A549 treated with Mapracorat at 1 μM for 4 hours (cell line): ENCODE data around the gene TMEM203. TPM values are rescaled to one million over a fixed set of nuclear protein-coding genes. Genes with fewer than 3 reads are reported as not detected.

Source experiments
- total RNA-seq: library from RNA; stranded (reverse); fragments of 200-300 nt; extraction: Qiagen RNA extraction; gene quantifications from 5 replicates; pipeline ENCODE4 v1.2.3, GENCODE V29; 2022

The TMEM203 gene, protein sequence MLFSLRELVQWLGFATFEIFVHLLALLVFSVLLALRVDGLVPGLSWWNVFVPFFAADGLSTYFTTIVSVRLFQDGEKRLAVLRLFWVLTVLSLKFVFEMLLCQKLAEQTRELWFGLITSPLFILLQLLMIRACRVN
- total RNA-seq = 33.8 to 47.5 TPM (median 45.4 TPM) in 5 replicates

DNA sequence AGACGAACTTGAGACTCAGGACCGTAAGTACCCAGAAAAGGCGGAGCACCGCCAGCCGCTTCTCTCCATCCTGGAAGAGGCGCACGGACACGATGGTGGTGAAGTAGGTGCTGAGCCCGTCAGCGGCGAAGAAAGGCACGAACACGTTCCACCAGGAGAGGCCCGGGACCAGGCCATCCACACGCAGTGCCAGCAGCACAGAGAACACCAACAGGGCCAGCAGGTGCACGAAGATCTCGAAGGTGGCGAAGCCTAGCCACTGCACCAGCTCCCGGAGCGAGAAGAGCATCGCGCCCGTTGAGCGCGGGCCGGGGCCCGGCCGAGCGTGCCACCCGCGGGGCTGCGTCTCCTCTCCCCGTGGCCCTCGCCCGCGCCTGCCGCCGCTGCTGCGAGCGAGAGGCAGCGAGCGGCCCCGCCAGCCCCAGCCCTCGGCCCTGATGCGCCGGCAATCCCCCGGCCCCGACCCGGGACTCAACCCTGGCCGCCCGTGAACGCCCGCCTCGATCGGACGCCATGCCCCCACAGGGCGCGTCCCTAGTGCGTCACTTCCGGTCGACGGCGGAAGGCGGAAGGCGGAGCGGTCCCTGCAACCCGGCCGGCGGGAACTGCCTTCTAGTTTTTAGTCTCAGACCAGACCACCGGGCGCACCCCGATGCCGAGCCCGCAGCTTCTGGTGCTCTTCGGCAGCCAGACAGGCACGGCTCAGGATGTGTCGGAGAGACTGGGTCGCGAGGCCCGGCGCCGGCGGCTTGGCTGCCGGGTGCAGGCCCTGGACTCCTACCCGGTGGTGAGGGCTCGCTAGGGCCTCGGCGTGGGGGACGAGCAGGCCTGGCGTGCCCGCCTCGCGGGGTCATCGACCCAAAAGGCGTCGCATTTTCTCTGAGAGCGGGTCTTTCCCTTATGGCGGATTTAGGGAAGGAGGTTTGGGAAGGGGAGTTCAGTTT, at the start of gene TMEM203, which contains the start of gene NDOR1:
Gene TMEM203 (minus strand): TSS at position 523 of the 944 bp plus-strand sequence. CDS start 234 bp downstream, at position 289.
Gene NDOR1 (plus strand): TSS at position 575 of the 944 bp plus-strand sequence. CDS start 78 bp downstream, at position 653.

DNA sequence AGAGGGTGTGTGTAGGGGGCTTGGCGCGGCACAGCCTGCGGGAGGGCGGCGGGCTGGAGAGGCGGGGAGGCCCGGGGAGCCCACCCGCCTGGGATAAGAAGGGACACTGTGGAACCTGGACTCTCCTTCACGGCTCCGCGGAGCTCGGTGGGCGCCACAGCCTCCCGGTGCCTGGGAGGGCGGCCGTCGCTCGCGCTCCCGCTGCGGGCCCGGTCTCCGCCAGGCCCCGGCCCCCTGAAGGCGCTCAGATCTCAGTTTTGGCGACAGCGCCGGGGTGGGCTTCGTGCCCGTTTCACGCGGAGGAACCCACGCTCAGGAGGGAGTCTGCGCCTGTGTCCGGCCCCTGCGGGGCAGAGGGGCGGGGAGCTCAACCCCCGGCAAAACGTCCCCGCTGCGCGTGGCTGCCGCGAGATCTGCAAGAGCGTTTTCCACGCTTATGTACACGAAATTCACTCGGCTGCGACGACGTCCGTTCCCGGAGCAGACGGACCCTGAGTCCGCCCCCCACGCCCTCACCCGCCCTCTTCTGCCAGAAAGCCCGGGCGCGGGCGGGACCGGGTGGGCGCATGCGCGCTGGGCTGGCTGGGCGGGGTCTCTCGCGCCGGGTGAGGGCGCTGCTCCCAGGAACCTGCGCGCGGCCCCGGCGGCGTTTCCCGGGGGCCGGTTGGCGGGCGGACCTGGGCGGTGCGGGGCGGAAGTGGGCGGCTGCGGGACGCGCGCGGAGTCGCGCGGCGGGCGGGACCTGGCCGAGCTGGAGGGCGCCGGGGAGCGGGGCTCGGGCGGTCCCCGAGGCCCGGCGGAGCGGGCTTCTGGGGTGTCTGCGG, 49.4 kb upstream of the TMEM203 start, which contains the start of gene NELFB:
Gene NELFB (plus strand): TSS at position 704 of the 824 bp plus-strand sequence.

DNA sequence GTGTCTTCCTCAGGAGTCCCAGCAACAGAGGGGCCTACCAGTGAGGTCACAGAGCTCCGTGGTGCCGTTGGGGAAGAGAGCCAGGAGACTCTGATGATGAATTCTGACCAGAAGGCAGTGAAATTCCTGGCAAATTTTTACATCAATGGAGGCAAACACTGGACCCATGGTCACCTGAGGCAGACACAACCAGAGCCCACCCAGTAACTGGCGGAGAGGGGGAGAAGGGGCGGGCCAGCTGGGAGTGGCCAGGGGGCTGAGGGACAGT, 45.7 kb upstream of the TMEM203 start, which contains the start of gene STPG3:
Gene STPG3 (plus strand): TSS at position 93 of the 268 bp plus-strand sequence. CDS start 1 bp downstream, at position 94.

DNA sequence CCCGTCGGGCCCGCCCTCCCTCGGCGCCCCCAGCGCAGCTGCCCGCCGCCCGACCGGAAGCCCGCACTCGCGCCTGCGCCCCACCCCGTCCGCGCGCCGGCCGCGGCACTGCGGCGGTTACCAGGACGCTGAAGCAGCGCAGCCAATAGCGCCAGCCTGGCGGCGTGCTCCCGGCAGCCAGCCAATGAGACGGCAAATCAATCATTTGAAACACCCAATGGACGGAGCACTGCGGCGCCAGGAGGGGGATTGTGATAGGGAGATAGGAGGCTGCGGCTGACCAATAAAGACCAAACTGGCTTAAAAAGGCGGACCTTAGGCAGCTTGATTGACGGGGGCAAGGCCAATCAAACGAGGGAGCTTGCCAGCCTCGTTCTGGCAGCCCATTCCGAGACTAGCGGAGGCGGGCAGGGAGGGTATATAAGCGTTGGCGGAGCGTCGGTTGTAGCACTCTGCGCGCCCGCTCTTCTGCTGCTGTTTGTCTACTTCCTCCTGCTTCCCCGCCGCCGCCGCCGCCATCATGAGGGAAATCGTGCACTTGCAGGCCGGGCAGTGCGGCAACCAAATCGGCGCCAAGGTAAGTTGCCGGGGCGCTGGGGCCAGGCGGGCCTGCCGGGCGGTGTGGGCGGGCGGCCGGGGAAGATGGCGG, 35.5 kb upstream of the TMEM203 start, which contains the start of gene TUBB4B:
Gene TUBB4B (plus strand): TSS at position 447 of the 649 bp plus-strand sequence. CDS start 74 bp downstream, at position 521.

DNA sequence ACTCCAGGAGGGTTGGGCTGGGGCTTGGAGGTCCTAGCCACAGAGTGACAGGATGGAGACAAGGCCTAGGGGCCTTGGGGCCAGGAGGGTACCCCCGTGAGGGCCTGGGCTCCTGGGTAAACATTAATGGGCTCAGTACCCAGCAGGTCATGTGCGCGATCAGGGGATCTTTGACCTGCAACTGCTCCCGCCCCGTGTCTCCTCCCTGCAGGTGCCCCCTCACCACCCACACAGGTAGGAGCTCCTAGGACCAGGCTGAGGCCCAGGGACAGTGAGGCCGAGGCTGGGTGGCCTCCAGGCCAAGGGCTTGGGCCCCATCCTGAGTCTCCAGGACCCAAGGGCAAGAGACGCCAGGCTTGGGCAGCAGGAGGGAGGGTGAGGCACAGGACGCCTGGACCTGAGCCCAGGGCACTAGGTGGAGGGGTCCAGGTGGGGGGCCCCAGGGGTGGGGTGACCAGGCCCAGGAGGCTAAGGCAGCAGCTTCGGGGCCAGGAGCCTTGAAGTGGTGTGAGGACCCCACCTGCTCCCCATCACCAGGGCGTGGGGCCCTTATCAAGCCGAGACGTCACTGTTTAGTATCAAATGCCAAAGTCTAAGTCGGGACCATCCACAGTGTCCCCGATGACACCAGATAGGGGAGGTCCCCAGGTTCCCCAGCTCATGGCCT, 25.4 kb upstream of the TMEM203 start, which contains the start of gene SLC34A3:
Gene SLC34A3 (plus strand): TSS at position 197 of the 667 bp plus-strand sequence. CDS start 802 bp downstream, outside the sequence.

DNA sequence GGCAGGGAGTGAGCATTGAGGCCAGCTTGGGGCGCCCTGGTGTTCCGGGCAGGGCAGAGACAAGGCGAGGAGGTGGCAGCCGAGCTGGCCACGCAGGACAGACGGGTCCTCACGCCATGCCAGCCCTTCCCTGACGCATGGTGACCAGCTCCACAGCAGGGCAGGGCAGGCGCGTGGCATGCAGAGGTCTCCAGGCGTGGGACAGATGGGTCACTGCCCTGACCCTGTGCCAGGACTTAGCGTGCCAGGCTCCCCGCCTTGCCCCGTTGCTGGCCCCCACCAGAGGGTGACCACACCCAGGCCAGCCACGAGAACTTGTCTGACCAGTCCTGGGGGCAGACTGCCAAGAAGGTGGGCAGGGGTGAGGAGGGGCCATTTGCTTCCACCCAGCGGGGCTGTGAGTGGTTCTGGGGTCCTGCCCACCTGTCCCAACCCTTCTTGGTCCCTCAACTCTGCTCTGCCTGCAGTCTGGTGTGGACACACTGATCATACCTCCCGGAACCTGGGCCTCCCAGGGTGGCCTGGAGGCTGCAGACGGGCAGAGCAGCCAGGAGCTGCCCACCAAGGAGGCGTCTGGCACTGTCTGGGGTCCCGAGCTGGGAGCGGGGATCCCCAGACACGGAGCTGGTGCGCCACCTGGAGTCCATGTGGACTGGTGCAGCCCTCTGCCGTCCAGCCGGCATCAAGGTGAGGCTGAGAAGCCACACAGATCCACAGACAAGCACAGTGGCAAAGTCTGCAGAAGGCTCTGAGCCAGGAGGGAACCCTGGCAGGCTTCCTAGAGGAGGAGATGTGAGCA, 21.8 kb upstream of the TMEM203 start, which contains the start of gene RNF224:
Gene RNF224 (plus strand): TSS at position 449 of the 799 bp plus-strand sequence. CDS start 834 bp downstream, outside the sequence.

DNA sequence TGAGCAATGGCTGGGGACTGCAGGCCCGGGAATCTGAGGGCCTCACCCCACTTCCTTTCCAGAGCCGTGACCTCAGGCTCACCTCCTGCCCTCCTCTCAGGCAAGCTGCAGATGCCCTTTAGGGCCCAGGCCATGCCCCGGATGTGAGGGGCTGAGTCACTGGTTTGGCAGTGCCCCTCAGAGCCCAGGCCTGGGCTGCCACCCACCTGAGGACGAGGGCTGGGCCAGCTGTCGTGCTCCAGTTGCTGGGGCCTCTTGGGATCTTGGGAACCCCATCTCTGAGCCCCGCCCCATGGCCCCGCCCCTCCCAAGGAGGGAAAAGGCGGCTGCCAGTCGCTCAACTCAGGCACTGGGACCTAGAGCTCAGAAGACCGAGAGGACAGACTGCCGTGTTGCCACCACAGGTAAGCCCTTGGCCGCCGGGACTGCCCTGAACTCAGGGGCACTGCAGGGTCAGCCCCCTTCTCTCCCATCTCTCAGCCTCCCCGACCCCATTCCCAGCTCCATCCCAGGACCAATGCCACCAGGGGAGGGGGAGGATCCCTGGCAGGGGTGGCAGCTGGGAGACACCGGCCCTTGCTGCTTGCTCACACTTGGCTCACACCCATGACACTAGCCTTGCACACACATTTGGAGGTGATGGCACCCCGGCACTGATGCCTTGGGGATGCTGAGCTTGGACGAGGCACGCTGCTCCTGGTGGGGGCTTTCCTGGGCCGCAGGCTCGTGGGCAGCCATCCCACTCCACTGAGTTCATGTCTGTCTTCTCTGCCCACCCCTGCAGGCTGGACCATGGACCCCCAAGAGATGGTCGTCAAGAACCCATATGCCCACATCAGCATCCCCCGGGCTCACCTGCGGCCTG, 19.6 kb upstream of the TMEM203 start, which contains the start of gene CYSRT1:
Gene CYSRT1 (plus strand): TSS at position 345 of the 865 bp plus-strand sequence. CDS start 448 bp downstream, at position 793.

DNA sequence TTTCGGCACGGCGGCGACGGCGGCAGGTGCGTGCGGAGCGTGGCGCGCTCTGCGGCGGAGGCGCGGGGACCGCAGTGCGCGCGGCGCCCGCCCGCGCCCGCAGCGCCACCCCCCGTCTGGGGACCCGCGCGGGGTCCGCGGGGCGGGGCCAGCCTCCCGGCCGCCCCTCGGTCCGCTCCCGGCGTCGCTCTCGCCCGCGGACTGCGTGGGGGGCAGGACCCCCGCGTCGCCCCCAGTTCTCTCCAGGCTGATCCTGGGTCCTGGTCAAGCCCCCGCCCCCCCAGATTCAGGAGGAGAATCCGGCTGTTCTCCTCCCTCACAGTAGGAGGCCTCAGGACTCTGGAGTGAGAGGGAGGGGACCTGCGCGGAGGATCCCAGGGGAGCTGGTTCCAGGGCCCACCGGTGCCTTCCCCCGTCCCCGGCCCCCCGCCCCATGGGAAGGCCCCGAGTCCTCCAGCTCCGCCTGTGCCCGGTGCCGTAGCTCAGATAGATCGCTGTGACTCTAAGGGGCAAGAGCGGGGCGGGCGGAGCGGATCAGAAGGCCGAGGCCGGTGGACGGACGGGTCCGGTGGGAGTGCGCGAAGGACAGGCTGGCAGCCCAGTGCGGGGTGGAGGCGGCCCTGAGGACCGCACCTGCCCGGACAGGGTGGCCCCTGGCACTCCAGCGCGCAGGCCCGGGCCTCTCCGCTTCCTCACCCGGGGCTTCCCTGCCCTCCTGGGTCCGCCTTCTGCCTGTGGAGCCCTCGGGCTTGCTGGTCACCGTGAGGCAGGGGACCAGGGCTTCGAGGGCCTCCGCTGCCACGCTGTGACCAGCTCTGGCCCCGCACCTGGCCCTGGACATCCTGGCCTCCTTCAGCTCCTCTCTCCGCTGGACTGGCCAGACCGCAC, 17.0 kb upstream of the TMEM203 start, which contains the start of gene RNF208:
Gene RNF208 (minus strand): TSS at position 51 of the 888 bp plus-strand sequence. CDS start 1,028 bp downstream, outside the sequence.

DNA sequence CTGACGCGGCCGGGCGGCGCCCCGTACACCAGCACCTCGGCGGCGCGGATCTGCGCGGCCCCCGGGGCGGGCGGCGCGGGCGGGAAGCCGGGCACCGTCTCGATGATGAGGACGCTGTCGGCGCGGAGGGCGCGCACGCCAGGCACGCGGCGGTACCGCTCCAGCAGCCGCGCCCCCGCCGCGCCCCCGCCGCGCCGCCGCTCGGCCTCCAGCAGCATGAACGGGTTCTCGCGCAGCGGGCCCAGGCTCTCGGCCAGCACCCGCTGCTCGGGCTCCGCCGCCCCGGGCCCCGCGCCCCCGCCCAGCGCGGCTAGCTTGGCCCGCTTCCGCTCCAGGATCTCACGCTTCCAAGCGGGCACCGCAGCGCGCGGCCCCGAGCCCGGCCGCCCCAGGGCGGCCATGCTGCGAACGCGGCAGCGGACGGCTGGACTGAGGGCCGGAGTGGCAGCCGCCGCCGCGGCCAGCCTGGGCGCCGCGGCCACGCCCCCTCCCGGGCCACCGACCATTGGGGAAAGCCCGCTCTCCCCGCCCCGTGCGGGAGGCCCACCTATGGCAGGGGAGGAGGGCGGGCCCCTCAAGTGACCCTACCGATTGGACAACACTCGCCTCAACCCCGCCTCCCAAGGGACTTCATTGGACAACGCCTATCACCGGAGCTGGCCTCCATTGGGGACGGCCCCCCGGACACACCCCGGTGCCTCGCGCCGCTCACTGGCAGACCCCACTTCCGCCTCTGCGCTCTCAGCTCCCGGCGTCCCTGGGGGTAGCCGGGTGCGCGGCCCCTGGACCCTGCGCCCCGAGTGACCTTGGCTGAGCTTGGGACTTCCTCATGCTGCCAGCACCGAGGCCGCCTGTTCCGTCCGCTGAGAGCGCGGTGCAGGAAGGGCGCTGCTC, 4.9 kb downstream of the TMEM203 start, which contains the start of gene TPRN:
Gene TPRN (minus strand): TSS at position 431 of the 894 bp plus-strand sequence. CDS start 30 bp downstream, at position 401.

DNA sequence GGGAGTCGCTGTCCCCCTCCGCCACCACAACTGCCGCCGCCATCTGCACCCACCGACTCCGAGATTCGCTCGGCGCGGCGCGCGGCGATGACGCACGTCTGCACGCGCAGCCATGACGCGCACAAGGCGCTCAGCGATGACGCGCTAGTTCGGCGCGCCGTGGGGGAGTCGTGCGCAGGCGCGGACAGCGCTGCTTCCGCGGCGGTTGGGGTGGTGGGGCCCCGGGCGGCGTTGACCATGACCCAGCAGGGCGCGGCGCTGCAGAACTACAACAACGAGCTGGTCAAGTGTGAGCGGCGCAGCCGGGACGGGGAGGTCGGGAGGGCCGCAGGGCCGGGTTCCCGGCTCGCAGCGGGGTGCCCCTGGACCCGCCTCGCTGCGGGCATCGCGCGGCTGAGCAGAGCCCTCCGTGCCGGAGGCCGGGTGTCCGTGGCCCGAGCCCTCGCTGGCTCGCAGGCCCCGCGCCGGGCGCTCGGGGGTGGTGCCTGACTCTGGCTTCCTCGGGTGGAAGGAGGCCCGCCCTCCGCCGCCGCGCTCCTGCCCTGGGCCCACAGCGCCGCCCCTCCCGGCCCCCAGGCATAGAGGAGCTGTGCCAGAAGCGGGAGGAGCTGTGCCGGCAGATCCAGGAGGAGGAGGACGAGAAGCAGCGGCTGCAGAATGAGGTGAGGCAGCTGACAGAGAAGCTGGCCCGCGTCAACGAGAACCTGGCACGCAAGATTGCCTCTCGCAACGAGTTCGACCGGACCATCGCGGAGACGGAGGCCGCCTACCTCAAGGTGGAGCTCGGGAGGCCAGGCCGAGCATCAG, 16.8 kb downstream of the TMEM203 start, which contains the start of the genes ANAPC2 and SSNA1:
Gene ANAPC2 (minus strand): TSS at position 71 of the 807 bp plus-strand sequence. CDS start 28 bp downstream, at position 43.
Gene SSNA1 (plus strand): TSS at position 187 of the 807 bp plus-strand sequence. CDS start 51 bp downstream, at position 238.

DNA sequence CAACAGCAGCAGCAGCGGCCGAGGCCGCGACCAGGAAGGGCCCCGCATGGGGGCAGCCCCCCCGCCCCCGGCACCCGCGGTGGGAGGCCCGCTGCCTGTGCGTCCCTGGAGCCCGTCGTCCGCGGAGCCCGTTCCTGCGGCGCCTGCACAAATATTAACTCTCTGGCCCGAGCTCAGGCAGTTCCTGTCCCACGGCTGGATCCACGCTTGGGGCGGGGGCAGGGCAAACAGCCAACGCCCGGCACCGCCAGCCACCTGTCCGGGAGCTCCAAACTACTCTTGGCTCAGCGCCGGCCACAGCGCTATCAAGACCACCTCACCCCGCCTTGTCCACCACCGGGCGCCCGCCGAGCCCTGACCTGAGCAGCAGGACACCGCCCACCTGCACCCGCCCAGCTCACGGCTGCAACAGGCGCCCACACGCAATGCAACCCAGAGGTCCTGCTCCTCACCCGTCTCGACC, 35.5 kb downstream of the TMEM203 start, which contains the start of gene LRRC26:
Gene LRRC26 (minus strand): TSS at position 156 of the 463 bp plus-strand sequence. CDS start 108 bp downstream, at position 48.

